Activated CD4-positive, alpha-beta T cell treated with anti-CD3 and anti-CD28 coated beads, Interleukin-2, amount 50 U/mL, for 4 hours (primary cell): Measurements from ENCODE around the gene SLC8B1.

Experiments
- DNase-seq, 2 experiments: peaks; one replicate each; pipeline ENCODE4 v3.0.0-alpha.2; 2020

Gene SLC8B1

GRCh38 chr12:113292091-113292490, 42.8 kb downstream of the SLC8B1 start:
- no peak for DNase-seq

- DNase-seq: no peak
Observed at GRCh38 chr12:113291586-113291985, 43.3 kb downstream of the SLC8B1 start.

GRCh38 chr12:113290506-113290905, 44.4 kb downstream of the SLC8B1 start:
- DNase-seq: no peak

GRCh38 chr12:113289361-113289760, 45.5 kb downstream of the SLC8B1 start:
- no peak for DNase-seq

- no peak for DNase-seq
Observed at GRCh38 chr12:113287899-113288282, 47.0 kb downstream of the SLC8B1 start.

- DNase-seq: no peak
Observed at GRCh38 chr12:113287146-113287898, 47.6 kb downstream of the SLC8B1 start.

GRCh38 chr12:113286712-113287111, 48.2 kb downstream of the SLC8B1 start:
- no peak for DNase-seq

- DNase-seq: no peak
Observed at GRCh38 chr12:113285679-113286610, 49.0 kb downstream of the SLC8B1 start.

GRCh38 chr12:113284751-113285150, 50.2 kb downstream of the SLC8B1 start:
- no peak for DNase-seq

- no peak for DNase-seq
Observed at GRCh38 chr12:113278633-113279032, 56.3 kb downstream of the SLC8B1 start.

GRCh38 chr12:113278141-113278540, 56.8 kb downstream of the SLC8B1 start:
- no peak for DNase-seq

- no peak for DNase-seq
Observed at GRCh38 chr12:113277511-113277910, 57.4 kb downstream of the SLC8B1 start.

GRCh38 chr12:113276946-113277500, 57.9 kb downstream of the SLC8B1 start:
- DNase-seq: no peak

GRCh38 chr12:113276306-113276705, 58.6 kb downstream of the SLC8B1 start:
- DNase-seq: no peak

- no peak for DNase-seq
Observed at GRCh38 chr12:113274848-113275247, 60.1 kb downstream of the SLC8B1 start.

GRCh38 chr12:113273053-113273725, 61.7 kb downstream of the SLC8B1 start:
- DNase-seq: no peak

GRCh38 chr12:113271853-113272561, 62.9 kb downstream of the SLC8B1 start:
- no peak for DNase-seq

- no peak for DNase-seq
Observed at GRCh38 chr12:113271466-113271852, 63.5 kb downstream of the SLC8B1 start.

- DNase-seq: no peak
Observed at GRCh38 chr12:113270709-113271009, 64.2 kb downstream of the SLC8B1 start.

- no peak for DNase-seq
Observed at GRCh38 chr12:113269257-113269943, 65.5 kb downstream of the SLC8B1 start.

GRCh38 chr12:113268621-113269020, 66.3 kb downstream of the SLC8B1 start:
- DNase-seq: no peak

GRCh38 chr12:113268136-113268535, 66.8 kb downstream of the SLC8B1 start:
- no peak for DNase-seq
